HEK293T (cell line): Measurements from ENCODE around the gene MUC3A.

ENCODE experiments used
- BHLHE40 ChIP-seq: fragments of 450-650 bp; IDR thresholded peaks from 2 replicates; pipeline ENCODE4 v1.6.1; 2016; ENCODE audit warnings: mild to moderate bottlenecking, moderate library complexity, borderline replicate concordance
- FOXK2 ChIP-seq: fragments of 450-650 bp; IDR thresholded peaks from 2 replicates; pipeline ENCODE4 v1.6.1; 2016; ENCODE audit warnings: mild to moderate bottlenecking

- TF ChIP-seq BHLHE40 (no peak), FOXK2 (no peak)
Measured at GRCh38 chr7:100921039-100921438, 28.3 kb upstream of the MUC3A start.
